ENCODE data around the gene GALNT9.

GALNT9 gene

GRCh38 chr12:132194556-132194955, 134.8 kb downstream of the GALNT9 start:
- DNase-seq = no peak

- no peak for DNase-seq
These were observed 135.3 kb downstream of the GALNT9 start for GRCh38 chr12:132194056-132194455.

- DNase-seq = no peak
These were observed 137.5 kb downstream of the GALNT9 start for GRCh38 chr12:132191715-132192553.

GRCh38 chr12:132190834-132191500, 138.4 kb downstream of the GALNT9 start:
- no peak for DNase-seq

GRCh38 chr12:132190012-132190755, 139.2 kb downstream of the GALNT9 start:
- no peak for DNase-seq

GRCh38 chr12:132189378-132190011, 139.9 kb downstream of the GALNT9 start:
- peak; percentile 64 for DNase-seq

GRCh38 chr12:132188916-132189325, 140.5 kb downstream of the GALNT9 start:
- DNase-seq = no peak

- DNase-seq = no peak
These were observed 140.9 kb downstream of the GALNT9 start for GRCh38 chr12:132188451-132188901.

- DNase-seq = no peak
These were observed 141.5 kb downstream of the GALNT9 start for GRCh38 chr12:132187646-132188450.

GRCh38 chr12:132186857-132187620, 142.3 kb downstream of the GALNT9 start:
- no peak for DNase-seq

- no peak for DNase-seq
These were observed 143.1 kb downstream of the GALNT9 start for GRCh38 chr12:132186208-132186856.

GRCh38 chr12:132185705-132186104, 143.7 kb downstream of the GALNT9 start:
- DNase-seq = no peak

GRCh38 chr12:132182711-132183365, 146.6 kb downstream of the GALNT9 start:
- DNase-seq = no peak

- no peak for DNase-seq
These were observed 147.1 kb downstream of the GALNT9 start for GRCh38 chr12:132182206-132182710.

GRCh38 chr12:132181570-132182200, 147.7 kb downstream of the GALNT9 start:
- DNase-seq = no peak

- DNase-seq = no peak
These were observed 148.5 kb downstream of the GALNT9 start for GRCh38 chr12:132180648-132181546.

- no peak for DNase-seq
These were observed 149.7 kb downstream of the GALNT9 start for GRCh38 chr12:132179431-132180362.

Data from amniotic stem cell (primary cell).